Fibroblast of mammary gland (primary cell): ENCODE results near the gene DOP1A.

ENCODE experiments used
- DNase-seq: peaks from one replicate; pipeline ENCODE4 v3.0.0-alpha.2; 2010; ENCODE audit warnings: low read depth
- H3K4me3 ChIP-seq: 2 replicates; pipeline ENCODE4 v1.5.1; 2011; ENCODE audit warnings: low read depth, mild to moderate bottlenecking, low read length, moderate library complexity; ENCODE audit not compliant: control insufficient read depth
- TF ChIP-seq, protein P1 (sequence below): conservative IDR thresholded peaks from 2 replicates; pipeline ENCODE4 v1.5.1; 2011; ENCODE audit warnings: low read depth, low read length, inconsistent platforms; ENCODE audit not compliant: control insufficient read depth, insufficient read depth

DOP1A gene

DNA sequence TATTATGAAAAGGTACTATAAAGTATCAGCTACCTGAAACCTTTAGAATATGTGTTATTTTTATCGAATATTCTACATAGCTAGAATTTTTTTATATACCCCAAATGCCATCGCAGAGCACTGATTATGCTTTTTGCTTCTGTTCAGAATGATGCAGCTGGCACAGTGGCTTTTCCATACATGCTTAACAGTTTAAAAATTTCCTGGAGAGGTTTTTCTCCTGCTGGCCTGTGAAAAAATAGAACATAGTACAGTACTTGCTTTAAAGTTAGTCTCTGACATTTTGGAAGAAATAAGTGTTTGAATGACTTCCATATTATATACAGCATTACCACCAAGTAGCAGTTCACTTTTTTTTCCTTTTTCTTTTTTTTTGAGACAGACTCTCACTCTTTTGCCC is 5.3 kb downstream of the DOP1A start:
- no peak overlapping the region for H3K4me3 ChIP-seq
- TF ChIP-seq, protein P1, sequence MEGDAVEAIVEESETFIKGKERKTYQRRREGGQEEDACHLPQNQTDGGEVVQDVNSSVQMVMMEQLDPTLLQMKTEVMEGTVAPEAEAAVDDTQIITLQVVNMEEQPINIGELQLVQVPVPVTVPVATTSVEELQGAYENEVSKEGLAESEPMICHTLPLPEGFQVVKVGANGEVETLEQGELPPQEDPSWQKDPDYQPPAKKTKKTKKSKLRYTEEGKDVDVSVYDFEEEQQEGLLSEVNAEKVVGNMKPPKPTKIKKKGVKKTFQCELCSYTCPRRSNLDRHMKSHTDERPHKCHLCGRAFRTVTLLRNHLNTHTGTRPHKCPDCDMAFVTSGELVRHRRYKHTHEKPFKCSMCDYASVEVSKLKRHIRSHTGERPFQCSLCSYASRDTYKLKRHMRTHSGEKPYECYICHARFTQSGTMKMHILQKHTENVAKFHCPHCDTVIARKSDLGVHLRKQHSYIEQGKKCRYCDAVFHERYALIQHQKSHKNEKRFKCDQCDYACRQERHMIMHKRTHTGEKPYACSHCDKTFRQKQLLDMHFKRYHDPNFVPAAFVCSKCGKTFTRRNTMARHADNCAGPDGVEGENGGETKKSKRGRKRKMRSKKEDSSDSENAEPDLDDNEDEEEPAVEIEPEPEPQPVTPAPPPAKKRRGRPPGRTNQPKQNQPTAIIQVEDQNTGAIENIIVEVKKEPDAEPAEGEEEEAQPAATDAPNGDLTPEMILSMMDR = no peak
- no peak for DNase-seq

DNA sequence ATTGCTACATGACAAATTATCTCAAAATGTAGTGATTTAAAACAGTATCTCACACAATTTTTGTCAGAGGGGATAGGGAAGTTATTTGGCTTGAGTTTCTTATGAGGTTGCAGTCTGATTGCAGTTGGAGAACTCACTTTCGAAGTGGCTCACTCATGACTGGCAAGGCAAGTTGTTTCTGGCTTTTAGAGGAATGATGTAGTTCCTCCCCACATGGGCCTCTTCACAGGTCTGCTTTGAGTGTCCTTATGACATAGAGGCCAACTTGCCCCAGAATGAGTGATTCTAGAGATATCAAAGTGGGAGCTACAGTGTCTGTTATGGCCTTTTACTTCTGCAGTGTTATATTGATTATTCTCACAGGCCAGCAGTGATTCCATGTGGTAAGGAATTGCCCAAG is 6.1 kb downstream of the DOP1A start:
- no peak overlapping the region for H3K4me3 ChIP-seq
- DNase-seq = no peak
- TF ChIP-seq, protein P1 = no peak

DNA sequence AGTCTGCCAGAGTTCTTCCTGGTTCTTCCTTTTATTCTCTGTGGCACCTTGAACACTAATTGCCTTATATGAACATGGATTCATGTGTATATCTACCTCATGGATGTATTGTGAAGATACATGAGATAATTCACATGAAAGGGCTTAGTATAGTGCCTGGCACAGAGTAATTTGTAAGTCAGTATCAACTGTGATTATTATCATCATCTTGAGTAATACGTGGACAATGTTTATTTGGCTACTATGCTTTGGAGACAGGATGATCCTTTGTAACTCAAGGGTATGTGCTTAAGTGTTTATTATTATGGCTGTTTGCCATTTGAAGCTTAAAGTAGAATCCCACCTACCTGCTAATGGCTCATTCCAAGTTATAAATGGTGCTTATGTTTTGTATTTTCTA is 16.0 kb downstream of the DOP1A start:
- TF ChIP-seq, protein P1 = no peak
- DNase-seq = no peak
- H3K4me3 ChIP-seq = no peak overlapping the region

- no peak for DNase-seq
- no peak overlapping the region for H3K4me3 ChIP-seq
- TF ChIP-seq, protein P1 = no peak
Measured at GRCh38 chr6:83086751-83087150, 19.3 kb downstream of the DOP1A start.

DNA sequence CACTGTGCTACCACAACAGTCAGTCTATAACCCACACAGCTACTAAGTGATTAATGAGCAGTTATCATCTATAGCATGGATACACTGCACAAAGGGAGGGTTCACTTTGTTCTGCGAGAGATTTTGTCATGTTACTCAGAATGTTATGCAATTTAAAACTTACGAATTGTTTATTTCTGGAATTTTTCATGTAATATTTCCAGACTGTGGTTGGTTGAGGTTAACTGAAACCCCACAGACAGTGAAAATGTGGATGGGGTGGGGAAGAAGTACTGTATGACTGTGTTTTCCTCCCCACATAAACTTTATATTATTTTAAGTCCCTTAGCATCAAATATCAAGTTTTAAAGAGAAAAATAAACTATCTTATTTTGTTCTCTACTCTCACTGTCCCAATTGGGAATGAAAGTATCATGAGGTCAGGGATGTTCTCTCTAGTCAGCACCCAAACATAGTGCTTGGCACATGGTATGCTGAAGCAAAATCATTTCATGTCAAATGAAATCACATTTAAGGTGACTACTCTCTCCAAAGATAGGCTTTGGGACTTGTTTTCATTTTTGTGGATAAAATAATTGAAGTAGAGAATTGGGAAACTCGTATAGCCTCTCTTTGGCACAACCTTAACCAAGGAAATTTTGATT is 25.4 kb downstream of the DOP1A start:
- TF ChIP-seq, protein P1 = no peak
- DNase-seq = peak; percentile 57
- no peak overlapping the region for H3K4me3 ChIP-seq

DNA sequence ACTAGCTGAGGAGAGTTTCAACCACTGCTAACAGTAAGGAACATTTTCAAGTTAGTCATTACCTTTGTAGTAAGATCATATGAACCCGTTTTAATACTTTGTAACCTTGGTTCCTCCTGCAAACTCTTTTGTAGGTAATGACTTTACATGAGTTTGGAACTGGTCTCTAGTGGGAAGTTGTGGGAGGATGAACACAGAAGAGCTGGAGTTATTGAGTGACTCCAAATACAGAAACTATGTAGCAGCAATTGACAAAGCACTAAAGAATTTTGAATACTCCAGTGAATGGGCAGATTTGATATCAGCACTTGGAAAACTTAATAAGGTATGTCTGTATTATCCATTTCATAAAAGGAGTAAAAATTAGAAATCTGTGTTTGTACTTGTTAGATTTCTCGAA is 29.3 kb downstream of the DOP1A start:
- TF ChIP-seq, protein P1 = no peak
- H3K4me3 ChIP-seq = no peak overlapping the region
- DNase-seq = no peak

GRCh38 chr6:83097204-83097603 is 29.7 kb downstream of the DOP1A start:
- TF ChIP-seq, protein P1 = no peak
- DNase-seq = no peak

More at GRCh38 chr6:83097204-83097603, 29.7 kb downstream of the DOP1A start:
- no peak overlapping the region for H3K4me3 ChIP-seq
